Lower leg skin (tissue), 3 donors: ENCODE measurements around the gene DVL1.

Experiments used
- CTCF ChIP-seq, 3 donors: fragments of 450-650 bp; IDR thresholded peaks; one replicate each; pipeline ENCODE4 v1.5.1; 2016; ENCODE audit warnings: antibody characterized with exemption in 3 of 3, mild to moderate bottlenecking in 3 of 3, moderate library complexity in 2 of 3
- POLR2A ChIP-seq, 2 donors: fragments of 450-650 bp; IDR thresholded peaks; one replicate each; pipeline ENCODE4 v1.6.1; 2016 to 2017; ENCODE audit warnings: antibody characterized with exemption in 2 of 2, mild to moderate bottlenecking in 1 of 2, moderate library complexity in 1 of 2

- TF ChIP-seq CTCF (IDR thresholded peaks at IDR 0.05) (no peak), POLR2A (IDR thresholded peaks at IDR 0.05) (no peak)
Measured at GRCh38 chr1:1317420-1317819, 31.8 kb downstream of the DVL1 start.
